ENCODE measurements around the gene KDELR1.

Gene KDELR1

DNA sequence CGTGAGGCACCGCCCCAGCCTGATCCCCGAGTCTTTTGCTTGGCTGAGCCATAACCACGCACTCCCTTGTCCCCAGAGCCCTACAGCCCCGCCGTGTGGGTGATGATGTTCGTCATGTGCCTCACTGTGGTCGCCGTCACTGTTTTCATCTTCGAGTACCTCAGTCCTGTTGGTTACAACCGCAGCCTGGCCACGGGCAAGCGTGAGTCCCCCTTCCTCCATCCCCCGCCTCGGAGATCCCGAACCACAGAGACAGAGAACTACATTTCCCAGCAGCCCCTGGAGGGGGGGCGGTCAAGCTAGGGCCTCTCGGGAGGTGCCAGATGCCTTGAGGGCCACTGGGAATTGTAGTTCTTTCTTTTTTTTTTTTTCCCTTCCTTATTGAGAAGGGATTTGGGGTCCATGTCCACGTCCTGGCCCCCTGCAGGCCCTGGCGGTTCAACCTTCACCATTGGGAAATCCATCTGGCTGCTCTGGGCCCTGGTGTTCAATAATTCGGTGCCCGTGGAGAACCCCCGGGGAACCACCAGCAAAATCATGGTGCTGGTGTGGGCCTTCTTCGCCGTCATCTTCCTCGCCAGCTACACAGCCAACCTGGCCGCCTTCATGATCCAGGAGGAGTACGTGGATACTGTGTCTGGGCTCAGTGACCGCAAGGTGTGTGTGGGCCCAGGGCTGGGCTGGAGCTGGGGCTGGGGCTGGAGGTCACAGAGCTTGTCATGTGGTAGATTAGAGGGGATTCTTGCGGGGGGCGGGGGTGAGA lies 28.0 kb upstream of the KDELR1 start:
- Histone ChIP-seq H3K27ac (ENCODE audit: insufficient read depth in 1 of 2, low read depth in 1 of 2, low read length in 2 of 2, poor library complexity in 1 of 2, severe bottlenecking in 2 of 2) (no peak overlapping the region), H3K27me3 (replicated peaks in 2 of 5; ENCODE audit: control insufficient read depth in 4 of 5, insufficient read depth in 5 of 5, low read length in 4 of 5) (peaks cover 0 to 8% (median 0%) of the 10 kb centered on the region in 5 experiments), H3K4me3 (ENCODE audit: control insufficient read depth in 1 of 7, extremely low read depth in 1 of 7, insufficient read depth in 4 of 7, low read depth in 2 of 7, low read length in 6 of 7) (peak overlapping the region in 4 of 7 experiments; percentile 4 to 57 (median 48)), H3K36me3 (ENCODE audit: control insufficient read depth in 4 of 4, insufficient read depth in 4 of 4, low read length in 3 of 4) (no peaks in the 10 kb centered on the region), H3K4me1 (ENCODE audit: control extremely low read depth in 1 of 4, control insufficient read depth in 4 of 4, insufficient read depth in 4 of 4, low read length in 3 of 4) (peaks cover 0 to 29% (median 26%) of the 10 kb centered on the region in 4 experiments), H3K9me3 (ENCODE audit: control extremely low read depth in 1 of 5, control insufficient read depth in 4 of 5, insufficient read depth in 2 of 5, low read depth in 1 of 5, low read length in 4 of 5) (no peaks in the 10 kb centered on the region)
- ChIA-PET POLR2A (interaction anchor here (0.5 to 0.6 kb wide), 2 partner anchors 325 to 1039 kb away, joined by 3 to 7 read pairs; no protein-coding TSS in a partner anchor), CTCF (interaction anchor here (0.6 kb wide), 1 partner anchor 39 kb away, joined by 3 read pairs; no protein-coding TSS in a partner anchor)
- WGBS (ENCODE audit: insufficient coverage): 39% methylated on average over 23 of the region's 31 CpGs
- peak; percentile 84 to 94 (median 93) for DNase-seq

- no peak overlapping the region for H3K27ac ChIP-seq (ENCODE audit: insufficient read depth in 1 of 2, low read depth in 1 of 2, low read length in 2 of 2, poor library complexity in 1 of 2, severe bottlenecking in 2 of 2)
- peak in 2 of 3 donors; percentile 68 to 73 for DNase-seq
- WGBS (ENCODE audit: insufficient coverage): 51% methylated on average over 6 of the region's 6 CpGs
- POLR2A ChIA-PET: interaction anchor here (0.5 to 0.6 kb wide), 2 partner anchors 27 to 326 kb away, joined by 4 to 7 read pairs; partner anchors contain the start of gene KDELR1
- H3K4me1 ChIP-seq (ENCODE audit: control extremely low read depth in 1 of 4, control insufficient read depth in 4 of 4, insufficient read depth in 4 of 4, low read length in 3 of 4): peaks cover 0 to 35% (median 29%) of the 10 kb centered on the region in 4 experiments
- H3K36me3 ChIP-seq (ENCODE audit: control insufficient read depth in 4 of 4, insufficient read depth in 4 of 4, low read length in 3 of 4): no peaks in the 10 kb centered on the region
- CTCF ChIA-PET: no interaction called here
- peak overlapping the region in 3 of 7 experiments; percentile 4 to 57 (median 51) for H3K4me3 ChIP-seq (ENCODE audit: control insufficient read depth in 1 of 7, extremely low read depth in 1 of 7, insufficient read depth in 4 of 7, low read depth in 2 of 7, low read length in 6 of 7)
- peaks cover 0 to 13% (median 0%) of the 10 kb centered on the region in 5 experiments for H3K27me3 ChIP-seq (replicated peaks in 2 of 5; ENCODE audit: control insufficient read depth in 4 of 5, insufficient read depth in 5 of 5, low read length in 4 of 5)
- no peaks in the 10 kb centered on the region for H3K9me3 ChIP-seq (ENCODE audit: control extremely low read depth in 1 of 5, control insufficient read depth in 4 of 5, insufficient read depth in 2 of 5, low read depth in 1 of 5, low read length in 4 of 5)
These were observed 27.1 kb upstream of the KDELR1 start for GRCh38 chr19:48418317-48419064.

DNA sequence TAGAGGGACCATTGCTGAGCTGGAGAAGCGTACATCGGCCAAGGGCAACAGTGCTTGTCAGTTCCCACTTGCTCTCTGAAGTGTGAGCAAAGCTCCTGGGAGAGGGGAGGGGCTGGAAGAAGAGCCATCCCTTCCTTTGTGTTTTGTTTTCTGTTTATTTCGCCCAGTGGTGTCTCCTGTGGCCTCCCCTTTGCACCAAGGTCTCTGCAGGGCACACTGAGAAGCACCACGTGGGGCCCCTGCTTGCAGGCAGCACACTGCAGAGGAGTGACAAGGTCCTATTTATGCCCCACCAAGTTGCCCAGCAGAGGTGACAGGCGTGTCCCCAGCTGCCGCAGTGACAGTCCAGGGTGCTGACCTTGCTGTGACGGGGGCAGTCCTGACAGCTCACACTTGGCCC lies 26.1 kb upstream of the KDELR1 start:
- CTCF ChIA-PET: interaction anchor here (0.7 to 0.9 kb wide), 2 partner anchors 26 kb away, joined by 3 to 4 read pairs; partner anchors contain the start of gene KDELR1
- no peaks in the 10 kb centered on the region for H3K36me3 ChIP-seq (ENCODE audit: control insufficient read depth in 4 of 4, insufficient read depth in 4 of 4, low read length in 3 of 4)
- DNase-seq: no peak
- H3K27me3 ChIP-seq (replicated peaks in 2 of 5; ENCODE audit: control insufficient read depth in 4 of 5, insufficient read depth in 5 of 5, low read length in 4 of 5): peaks cover 0 to 13% (median 0%) of the 10 kb centered on the region in 5 experiments
- WGBS (ENCODE audit: insufficient coverage): 96% methylated on average over 7 of the region's 7 CpGs
- no peaks in the 10 kb centered on the region for H3K9me3 ChIP-seq (ENCODE audit: control extremely low read depth in 1 of 5, control insufficient read depth in 4 of 5, insufficient read depth in 2 of 5, low read depth in 1 of 5, low read length in 4 of 5)
- no peak overlapping the region for H3K27ac ChIP-seq (ENCODE audit: insufficient read depth in 1 of 2, low read depth in 1 of 2, low read length in 2 of 2, poor library complexity in 1 of 2, severe bottlenecking in 2 of 2)
- no peak overlapping the region for H3K4me3 ChIP-seq (ENCODE audit: control insufficient read depth in 1 of 7, extremely low read depth in 1 of 7, insufficient read depth in 4 of 7, low read depth in 2 of 7, low read length in 6 of 7)
- POLR2A ChIA-PET: no interaction called here
- peaks cover 0 to 35% (median 29%) of the 10 kb centered on the region in 4 experiments for H3K4me1 ChIP-seq (ENCODE audit: control extremely low read depth in 1 of 4, control insufficient read depth in 4 of 4, insufficient read depth in 4 of 4, low read length in 3 of 4)

- no peaks in the 10 kb centered on the region for H3K36me3 ChIP-seq (ENCODE audit: control insufficient read depth in 4 of 4, insufficient read depth in 4 of 4, low read length in 3 of 4)
- no peaks in the 10 kb centered on the region for H3K9me3 ChIP-seq (ENCODE audit: control extremely low read depth in 1 of 5, control insufficient read depth in 4 of 5, insufficient read depth in 2 of 5, low read depth in 1 of 5, low read length in 4 of 5)
- WGBS (ENCODE audit: insufficient coverage): 18% methylated on average over 28 of the region's 30 CpGs
- H3K27me3 ChIP-seq (replicated peaks in 2 of 5; ENCODE audit: control insufficient read depth in 4 of 5, insufficient read depth in 5 of 5, low read length in 4 of 5): peaks cover 0 to 13% (median 0%) of the 10 kb centered on the region in 5 experiments
- CTCF ChIA-PET: interaction anchor here (0.9 kb wide), 1 partner anchor 24 kb away, joined by 3 read pairs; the partner anchor contains the start of gene KDELR1
- H3K4me1 ChIP-seq (ENCODE audit: control extremely low read depth in 1 of 4, control insufficient read depth in 4 of 4, insufficient read depth in 4 of 4, low read length in 3 of 4): peaks cover 0 to 35% (median 29%) of the 10 kb centered on the region in 4 experiments
- H3K27ac ChIP-seq (ENCODE audit: insufficient read depth in 1 of 2, low read depth in 1 of 2, low read length in 2 of 2, poor library complexity in 1 of 2, severe bottlenecking in 2 of 2): no peak overlapping the region
- POLR2A ChIA-PET: no interaction called here
- H3K4me3 ChIP-seq (ENCODE audit: control insufficient read depth in 1 of 7, extremely low read depth in 1 of 7, insufficient read depth in 4 of 7, low read depth in 2 of 7, low read length in 6 of 7): peak overlapping the region in 4 of 7 experiments; percentile 36 to 73 (median 62)
- DNase-seq: no peak
These were observed 24.5 kb upstream of the KDELR1 start for GRCh38 chr19:48415806-48416221.

DNA sequence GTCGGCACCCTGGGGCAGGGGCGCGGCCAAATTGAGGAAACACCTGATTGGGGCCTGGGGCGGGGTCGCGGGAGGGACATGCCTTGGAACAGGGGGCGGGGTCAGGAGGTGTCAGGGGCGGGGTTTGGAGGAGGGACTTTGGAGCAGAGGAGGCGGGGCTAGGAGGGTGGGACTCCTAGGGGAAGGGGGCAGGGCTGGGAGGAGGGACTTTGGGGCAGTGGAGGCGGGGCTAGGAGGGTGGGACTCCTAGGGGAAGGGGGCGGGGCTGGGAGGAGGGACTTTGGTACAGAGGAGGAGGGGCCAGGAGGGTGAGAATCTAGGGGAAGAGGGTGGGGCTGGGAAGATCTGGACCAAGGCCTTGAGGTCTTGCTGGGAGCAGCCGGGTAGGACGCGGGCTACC lies 24.0 kb upstream of the KDELR1 start:
- POLR2A ChIA-PET: no interaction called here
- CTCF ChIA-PET: interaction anchor here (1.0 to 1.9 kb wide), 2 partner anchors 10 to 24 kb away, joined by 3 to 6 read pairs; partner anchors contain the start of gene KDELR1
- 4% methylated on average over 10 of the region's 14 CpGs for WGBS (ENCODE audit: insufficient coverage)
- Histone ChIP-seq H3K36me3 (ENCODE audit: control insufficient read depth in 4 of 4, insufficient read depth in 4 of 4, low read length in 3 of 4) (no peaks in the 10 kb centered on the region), H3K27me3 (replicated peaks in 2 of 5; ENCODE audit: control insufficient read depth in 4 of 5, insufficient read depth in 5 of 5, low read length in 4 of 5) (peaks cover 0 to 13% (median 0%) of the 10 kb centered on the region in 5 experiments), H3K4me3 (ENCODE audit: control insufficient read depth in 1 of 7, extremely low read depth in 1 of 7, insufficient read depth in 4 of 7, low read depth in 2 of 7, low read length in 6 of 7) (peak overlapping the region in 4 of 7 experiments; percentile 36 to 73 (median 66)), H3K9me3 (ENCODE audit: control extremely low read depth in 1 of 5, control insufficient read depth in 4 of 5, insufficient read depth in 2 of 5, low read depth in 1 of 5, low read length in 4 of 5) (no peaks in the 10 kb centered on the region), H3K27ac (ENCODE audit: insufficient read depth in 1 of 2, low read depth in 1 of 2, low read length in 2 of 2, poor library complexity in 1 of 2, severe bottlenecking in 2 of 2) (no peak overlapping the region), H3K4me1 (ENCODE audit: control extremely low read depth in 1 of 4, control insufficient read depth in 4 of 4, insufficient read depth in 4 of 4, low read length in 3 of 4) (peaks cover 0 to 35% (median 29%) of the 10 kb centered on the region in 4 experiments)
- DNase-seq: peak; percentile 89 to 93 (median 92)

- 61% methylated on average over 23 of the region's 24 CpGs for WGBS (ENCODE audit: insufficient coverage)
- POLR2A ChIA-PET: no interaction called here
These were observed 22.7 kb upstream of the KDELR1 start for GRCh38 chr19:48413879-48414587.

More at GRCh38 chr19:48413879-48414587, 22.7 kb upstream of the KDELR1 start:
- peaks cover 0 to 13% (median 0%) of the 10 kb centered on the region in 5 experiments for H3K27me3 ChIP-seq (replicated peaks in 2 of 5; ENCODE audit: control insufficient read depth in 4 of 5, insufficient read depth in 5 of 5, low read length in 4 of 5)
- CTCF ChIA-PET: interaction anchor here (0.6 to 1.9 kb wide), 6 partner anchors 13 to 388 kb away, joined by 3 to 6 read pairs (median 4); partner anchors contain the start of gene KDELR1
- peaks cover 0 to 31% (median 25%) of the 10 kb centered on the region in 4 experiments for H3K4me1 ChIP-seq (ENCODE audit: control extremely low read depth in 1 of 4, control insufficient read depth in 4 of 4, insufficient read depth in 4 of 4, low read length in 3 of 4)
- DNase-seq: no peak
- peak overlapping the region in 5 of 7 experiments; percentile 47 to 73 (median 61) for H3K4me3 ChIP-seq (ENCODE audit: control insufficient read depth in 1 of 7, extremely low read depth in 1 of 7, insufficient read depth in 4 of 7, low read depth in 2 of 7, low read length in 6 of 7)
- no peak overlapping the region for H3K27ac ChIP-seq (ENCODE audit: insufficient read depth in 1 of 2, low read depth in 1 of 2, low read length in 2 of 2, poor library complexity in 1 of 2, severe bottlenecking in 2 of 2)
- no peaks in the 10 kb centered on the region for H3K9me3 ChIP-seq (ENCODE audit: control extremely low read depth in 1 of 5, control insufficient read depth in 4 of 5, insufficient read depth in 2 of 5, low read depth in 1 of 5, low read length in 4 of 5)
- no peaks in the 10 kb centered on the region for H3K36me3 ChIP-seq (ENCODE audit: control insufficient read depth in 4 of 4, insufficient read depth in 4 of 4, low read length in 3 of 4)

Data from common myeloid progenitor, CD34-positive (primary cell).